Osteocyte (in vitro differentiated cells): Measurements from ENCODE around the gene CROCC2. TPM values are rescaled to one million over a fixed set of nuclear protein-coding genes. Genes with fewer than 3 reads are reported as not detected.
"Not testable (repeated sequence)": the region's sequence is repeated elsewhere in the genome, so short reads cannot be mapped to it uniquely, and the experiment has no call there.

Experiments
- DNase-seq: peaks from one replicate; pipeline ENCODE4 v3.0.0; 2021; ENCODE audit warnings: mixed read lengths; ENCODE audit not compliant: unreplicated experiment; ENCODE audit errors: extremely low spot score
- H3K27ac Mint-ChIP-seq: one replicate; pipeline ENCODE4 v1.8.0; 2021; ENCODE audit warnings: mild to moderate bottlenecking, mixed read lengths; ENCODE audit not compliant: unreplicated experiment
- H3K27me3 Mint-ChIP-seq: one replicate; pipeline ENCODE4 v1.8.0; 2021; ENCODE audit warnings: mixed read lengths; ENCODE audit not compliant: unreplicated experiment
- H3K36me3 Mint-ChIP-seq: one replicate; pipeline ENCODE4 v1.8.0; 2021; ENCODE audit warnings: mixed read lengths; ENCODE audit not compliant: unreplicated experiment
- H3K4me1 Mint-ChIP-seq: one replicate; pipeline ENCODE4 v1.8.0; 2021; ENCODE audit warnings: mixed read lengths; ENCODE audit not compliant: unreplicated experiment
- H3K4me3 Mint-ChIP-seq: one replicate; pipeline ENCODE4 v1.8.0; 2021; ENCODE audit warnings: mild to moderate bottlenecking, moderate library complexity, mixed read lengths; ENCODE audit not compliant: unreplicated experiment
- H3K9me3 Mint-ChIP-seq: one replicate; pipeline ENCODE4 v1.8.0; 2021; ENCODE audit warnings: mixed read lengths; ENCODE audit not compliant: unreplicated experiment
- CTCF ChIP-seq: fragments of 200-600 bp; sonication (generic); IDR thresholded peaks from 2 replicates; pipeline ENCODE4 v1.5.0; 2021; ENCODE audit warnings: antibody characterized with exemption, mild to moderate bottlenecking, moderate library complexity
- total RNA-seq: library from RNA; stranded (reverse); gene quantifications from 2 replicates; pipeline ENCODE4 v1.2.1, GENCODE V29; 2021

Gene CROCC2
- total RNA-seq, 1 donor from 2014 or later: not detected

- no peak for TF ChIP-seq CTCF
- peaks cover 3% of the 10 kb centered on the region for H3K4me1 Mint-ChIP-seq
- H3K27me3 Mint-ChIP-seq: peaks cover 31% of the 10 kb centered on the region
- H3K27ac Mint-ChIP-seq: no peak overlapping the region
- H3K9me3 Mint-ChIP-seq: peaks cover 3% of the 10 kb centered on the region
- H3K36me3 Mint-ChIP-seq: peaks cover 3% of the 10 kb centered on the region
- no peak for DNase-seq
- H3K4me3 Mint-ChIP-seq: no peak overlapping the region
Observed at GRCh38 chr2:240972636-240973521, 66.7 kb downstream of the CROCC2 start.

- no peak for DNase-seq
- Mint-ChIP-seq H3K4me1 (peaks cover 3% of the 10 kb centered on the region), H3K9me3 (peaks cover 3% of the 10 kb centered on the region), H3K4me3 (no peak overlapping the region), H3K36me3 (peaks cover 3% of the 10 kb centered on the region), H3K27ac (no peak overlapping the region), H3K27me3 (peaks cover 31% of the 10 kb centered on the region)
- TF ChIP-seq CTCF: no peak
Observed at GRCh38 chr2:240974771-240975572, 68.8 kb downstream of the CROCC2 start.

- H3K9me3 Mint-ChIP-seq, H3K27ac Mint-ChIP-seq, H3K36me3 Mint-ChIP-seq, H3K4me1 Mint-ChIP-seq, H3K4me3 Mint-ChIP-seq, DNase-seq: not testable (repeated sequence)
- peaks cover 25% of the 10 kb centered on the region for H3K27me3 Mint-ChIP-seq
Observed at GRCh38 chr2:240975903-240976302, 69.8 kb downstream of the CROCC2 start.

- no peak for TF ChIP-seq CTCF
- H3K27ac Mint-ChIP-seq: no peak overlapping the region
- no peaks in the 10 kb centered on the region for H3K9me3 Mint-ChIP-seq
Observed at GRCh38 chr2:240981280-240981679, 75.1 kb downstream of the CROCC2 start.

GRCh38 chr2:240981871-240982800, 76.0 kb downstream of the CROCC2 start:
- H3K4me3 Mint-ChIP-seq: no peak overlapping the region
- no peaks in the 10 kb centered on the region for H3K36me3 Mint-ChIP-seq
- H3K9me3 Mint-ChIP-seq: no peaks in the 10 kb centered on the region
- no peak for DNase-seq
- peaks cover 5% of the 10 kb centered on the region for H3K4me1 Mint-ChIP-seq
- peaks cover 25% of the 10 kb centered on the region for H3K27me3 Mint-ChIP-seq
- no peak overlapping the region for H3K27ac Mint-ChIP-seq
- no peak for TF ChIP-seq CTCF

More at GRCh38 chr2:240981280-240981679, 75.1 kb downstream of the CROCC2 start:
- Mint-ChIP-seq H3K27me3 (peaks cover 25% of the 10 kb centered on the region), H3K4me3 (no peak overlapping the region), H3K36me3 (no peaks in the 10 kb centered on the region), H3K4me1 (peaks cover 3% of the 10 kb centered on the region)
- DNase-seq: no peak
